HUDEP-2 (cell line): ENCODE data around the gene CCNK.

Experiments used
- DNase-seq, 76 experiments: peaks; one replicate each; lab custom pipeline; 2025; ENCODE audit not compliant: unreplicated experiment in 76 of 76; lab: John Stamatoyannopoulos, UW

Gene CCNK

DNA sequence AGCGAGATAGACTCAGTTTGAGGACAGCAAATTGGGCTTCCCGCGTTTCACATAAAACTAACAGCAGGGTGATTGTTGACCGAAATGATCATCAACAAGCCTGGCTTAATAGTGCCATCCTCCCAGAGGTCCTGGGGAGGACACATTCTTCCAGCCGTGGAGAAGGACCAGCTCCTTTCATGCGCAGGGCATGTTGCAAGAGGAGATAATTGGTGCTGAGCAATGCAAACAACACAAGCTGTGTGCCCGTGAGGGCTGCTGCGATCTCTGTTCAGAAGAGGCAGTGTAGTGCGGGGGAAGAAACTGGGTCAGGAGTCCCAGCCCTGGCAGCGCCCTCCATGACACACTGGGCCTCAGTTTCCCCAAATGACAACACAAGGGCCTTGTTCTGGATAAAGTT lies 68.5 kb downstream of the CCNK start:
- DNase-seq = no peak

DNA sequence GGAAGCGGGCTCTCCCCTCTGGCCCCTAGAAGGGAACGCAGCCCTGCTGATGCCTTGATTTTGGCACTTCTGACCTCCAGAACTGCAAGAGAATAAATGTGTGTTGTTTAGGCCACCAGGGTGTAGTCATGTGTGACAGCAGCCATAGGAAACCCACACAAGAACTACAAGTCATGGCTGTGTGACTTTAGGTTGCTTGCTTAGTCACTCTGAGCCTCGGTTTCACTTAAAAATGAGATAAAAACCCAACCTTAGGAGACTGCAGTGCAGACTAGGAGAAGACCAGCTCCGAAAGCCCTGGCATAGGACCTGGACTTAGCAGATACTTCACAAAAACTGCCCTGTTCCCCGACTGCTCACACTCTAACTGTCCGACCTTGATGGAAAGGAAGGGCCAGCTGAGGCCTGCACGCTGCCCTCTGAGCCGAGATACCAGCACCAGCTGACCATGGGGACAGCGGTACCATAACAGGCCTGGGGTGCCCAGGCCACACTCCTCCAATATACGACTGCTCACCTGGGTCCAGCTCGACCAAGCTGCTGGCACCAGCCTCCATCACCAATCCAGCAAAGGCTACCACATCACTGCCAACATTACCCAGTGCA lies 69.3 kb downstream of the CCNK start:
- DNase-seq = no peak

GRCh38 chr14:99551034-99551922 lies 70.1 kb downstream of the CCNK start:
- no peak for DNase-seq

DNA sequence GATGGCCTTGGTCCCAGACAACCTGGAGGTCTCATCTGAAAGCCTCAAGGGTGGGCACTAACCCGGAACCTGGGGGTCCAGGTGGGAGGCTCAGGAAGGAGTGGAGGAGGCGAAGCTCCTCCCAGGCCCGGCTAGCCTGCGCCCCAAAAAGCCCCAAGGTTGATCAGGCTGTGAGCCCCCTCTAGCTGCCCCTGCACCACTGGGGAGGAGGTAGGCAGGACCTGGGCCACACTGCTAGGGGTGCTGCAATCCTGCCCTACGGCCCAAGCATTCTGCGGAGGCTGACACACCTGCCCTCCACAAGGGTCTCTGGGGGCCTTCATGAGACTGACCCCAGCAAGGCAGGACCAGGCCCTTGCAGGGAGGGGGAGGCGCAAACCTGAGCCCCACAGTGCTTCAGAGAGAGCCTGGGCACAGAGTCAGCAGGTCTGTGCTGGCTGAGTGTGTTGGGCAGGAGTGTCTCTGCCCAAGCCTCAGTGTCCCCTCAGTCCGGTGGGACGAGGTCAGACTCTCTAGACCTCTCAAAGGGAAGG lies 70.9 kb downstream of the CCNK start:
- no peak for DNase-seq

DNA sequence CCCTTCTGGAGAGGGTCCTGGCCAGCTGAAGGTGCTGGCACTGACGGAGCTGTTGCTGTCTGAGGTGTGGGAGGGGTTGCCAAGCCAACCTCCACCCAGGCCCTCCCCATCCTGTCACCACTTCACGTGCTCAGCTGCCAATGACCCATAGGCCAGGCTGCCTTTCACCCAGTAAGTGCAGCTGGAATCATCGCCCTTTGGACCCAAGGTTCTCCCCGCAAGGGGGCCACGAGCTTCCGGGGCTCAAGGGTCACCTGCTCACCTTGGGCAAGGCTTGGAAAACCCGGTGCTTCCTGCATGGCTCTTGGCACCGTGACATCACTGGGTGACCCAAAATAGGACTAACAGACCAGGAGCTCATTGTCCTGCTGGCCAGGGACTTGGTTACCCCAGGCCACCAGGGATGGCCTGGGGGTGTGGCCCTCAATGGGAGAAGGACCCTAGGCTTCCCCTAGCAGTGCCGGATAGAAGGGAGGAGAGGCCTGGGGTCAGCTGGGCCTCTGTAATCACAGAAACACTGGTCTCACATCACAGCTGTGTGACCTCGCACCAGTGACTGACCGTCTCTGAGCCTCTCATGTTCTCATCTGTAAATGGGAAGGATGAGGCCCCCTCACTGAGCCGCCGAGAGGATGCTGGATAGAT lies 71.5 kb downstream of the CCNK start:
- DNase-seq = no peak

GRCh38 chr14:99554184-99554583 lies 73.0 kb downstream of the CCNK start:
- DNase-seq = no peak

- DNase-seq = no peak
Measured at GRCh38 chr14:99554757-99555531, 73.7 kb downstream of the CCNK start.

DNA sequence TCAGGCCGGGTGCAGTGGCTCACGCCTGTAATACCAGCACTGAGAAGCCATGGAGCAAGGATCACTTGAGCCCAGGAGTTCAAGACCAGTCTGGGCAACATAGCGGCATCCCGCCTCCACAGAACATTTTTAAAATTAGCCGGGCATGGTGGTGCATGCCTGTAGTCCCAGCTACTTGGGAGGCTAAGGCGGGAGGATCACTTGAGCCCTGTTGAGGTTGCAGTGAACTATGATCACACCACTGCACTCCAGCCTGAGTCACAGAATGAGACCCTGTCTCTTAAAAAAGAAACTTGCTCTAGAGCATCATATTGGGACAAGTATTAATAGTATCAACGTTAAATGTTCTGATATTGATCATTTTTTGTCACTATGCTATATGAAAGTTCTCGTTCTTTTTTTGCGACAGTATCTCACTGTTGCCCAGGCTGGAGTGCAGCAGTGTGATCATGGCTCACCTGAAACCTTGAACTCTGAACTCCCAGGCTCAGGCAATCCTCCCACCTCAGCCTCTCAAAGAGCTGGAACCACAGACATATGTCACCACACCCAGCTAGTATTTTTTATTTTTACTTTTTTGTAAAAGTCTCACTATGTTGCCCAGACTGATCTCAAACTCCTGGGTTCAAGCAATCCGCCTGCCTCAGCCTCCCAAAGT lies 75.1 kb downstream of the CCNK start:
- no peak for DNase-seq

DNA sequence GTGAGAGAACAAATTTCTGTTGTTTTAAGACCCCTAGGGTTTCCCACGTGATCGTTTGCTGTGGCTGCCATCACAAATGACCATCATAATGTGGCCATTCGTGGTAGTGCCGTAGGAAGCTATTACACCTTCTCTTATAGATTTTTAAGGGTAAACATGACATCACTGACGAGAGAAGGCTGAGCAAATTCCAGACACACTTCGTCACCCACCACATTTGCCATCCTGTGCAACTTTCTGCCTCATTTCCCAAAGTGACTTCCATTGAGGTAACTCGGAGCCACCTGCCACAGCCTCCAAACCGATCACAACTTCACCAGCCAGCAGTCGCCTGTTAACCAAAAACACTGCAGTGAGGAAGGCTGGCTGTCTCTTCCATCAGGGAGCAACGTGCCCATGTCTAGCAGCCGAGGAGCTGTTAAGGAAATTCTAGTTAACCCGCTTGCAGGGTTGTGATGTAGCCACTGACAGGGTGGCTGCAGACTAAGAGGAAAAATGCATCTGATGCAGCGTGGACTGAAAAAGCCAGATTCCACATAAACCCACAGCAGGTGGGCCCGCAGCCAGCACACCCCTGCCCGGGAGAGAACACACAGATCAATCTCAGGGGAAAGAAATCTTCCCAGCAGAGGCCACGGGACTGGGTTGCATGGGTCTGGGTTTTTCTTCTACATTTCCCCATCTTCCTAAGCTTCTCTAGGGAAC lies 78.2 kb downstream of the CCNK start:
- no peak for DNase-seq

DNA sequence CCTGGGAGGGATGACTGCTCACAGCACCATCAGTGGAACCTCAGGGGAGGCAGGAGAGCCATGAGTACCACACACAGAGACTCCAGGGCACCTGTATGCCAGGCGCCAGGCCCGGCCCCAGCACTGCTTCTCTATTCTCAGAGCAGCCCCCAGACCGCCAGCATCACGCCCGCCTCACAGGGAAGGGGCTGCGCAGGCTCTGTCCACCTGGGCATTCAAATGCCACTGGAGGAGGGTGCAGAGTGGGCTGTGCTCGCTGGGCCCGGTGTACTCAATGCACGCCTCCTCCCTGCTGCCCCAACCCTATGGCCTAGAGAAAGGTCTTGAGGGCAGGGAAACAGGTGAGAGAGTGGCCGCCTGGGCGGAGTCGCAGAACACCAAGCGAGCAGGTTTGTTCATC lies 79.2 kb downstream of the CCNK start:
- no peak for DNase-seq

- DNase-seq = no peak
Measured at GRCh38 chr14:99560922-99561683, 79.9 kb downstream of the CCNK start.

DNA sequence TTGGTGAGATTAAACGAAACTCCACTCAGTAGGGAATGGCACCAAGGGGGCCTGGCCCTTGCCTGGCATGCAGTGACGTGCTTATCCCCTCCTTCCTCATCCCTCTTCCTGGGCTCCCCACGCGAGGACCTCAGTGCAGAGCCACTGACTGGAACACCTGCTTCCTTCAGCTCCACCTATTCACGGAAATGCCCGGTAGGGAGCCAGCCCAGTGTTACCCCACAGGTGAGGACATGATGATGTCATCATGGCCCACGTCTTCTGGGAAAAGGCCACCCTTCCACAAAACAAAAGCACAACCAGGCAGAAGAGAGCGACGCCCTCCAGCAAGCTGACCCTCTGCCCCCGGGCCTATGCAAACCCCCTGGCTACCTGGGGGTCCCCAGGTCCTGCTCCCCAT lies 80.7 kb downstream of the CCNK start:
- DNase-seq = no peak
